ENCODE data around the gene PBX4. TPM values are rescaled to one million over a fixed set of nuclear protein-coding genes. Genes with fewer than 3 reads are reported as not detected.

The PBX4 gene
- total and polyA plus RNA-seq, 2 donors (not counting 1 experiment from before 2014, with no cell fraction given): 11.7 TPM

DNA sequence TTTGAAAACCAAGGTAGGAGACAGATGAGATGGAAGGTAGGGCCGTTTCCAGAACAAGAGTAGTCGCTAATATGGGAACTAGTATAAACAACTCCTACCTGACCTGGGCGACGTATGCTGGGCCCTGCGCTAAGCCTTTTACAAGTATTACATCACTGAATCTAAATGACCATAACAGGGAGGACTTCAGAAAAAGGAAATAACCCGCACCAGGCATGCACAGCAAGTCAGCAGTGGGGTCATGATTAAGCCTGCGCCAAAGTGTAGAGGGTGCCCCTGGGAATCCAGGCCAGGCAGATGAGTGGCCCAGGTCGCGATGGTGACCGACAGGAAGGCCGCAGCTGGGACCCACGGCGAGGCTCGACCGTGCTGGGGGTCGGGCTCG is 44.4 kb upstream of the PBX4 start:
- CTCF ChIA-PET: interaction anchor here (1.6 to 3.2 kb wide), 4 partner anchors 11 to 131 kb away, joined by 4 to 12 read pairs (median 8); partner anchors contain the start of gene GMIP
- ATAC-seq (ENCODE audit: low read depth): no peak
- peak overlapping the region; percentile 75 to 88 (median 77) for H3K4me3 ChIP-seq (ENCODE audit: control extremely low read depth in 1 of 5, extremely low read depth in 1 of 5, insufficient read depth in 1 of 5, low read depth in 2 of 5, low read length in 4 of 5)

DNA sequence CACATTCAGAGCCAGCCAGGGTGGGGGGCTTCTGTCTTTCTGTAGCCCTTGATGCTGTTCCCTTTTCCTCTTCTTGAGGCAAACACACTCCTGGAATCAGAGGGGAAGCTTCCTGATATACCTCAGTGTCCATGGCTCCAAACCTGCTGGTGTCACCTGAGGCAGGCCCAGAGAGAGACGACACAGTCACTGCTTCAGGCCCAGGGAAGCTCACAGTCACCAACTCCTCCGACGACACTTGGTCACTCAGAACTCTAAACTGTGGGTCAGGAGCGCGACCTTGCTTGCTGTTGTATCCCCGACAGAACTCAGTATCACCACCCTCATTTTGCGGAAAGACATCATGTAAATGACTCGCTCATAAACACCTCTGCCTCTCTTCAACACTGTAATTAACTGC is 43.9 kb upstream of the PBX4 start:
- Histone ChIP-seq H3K4me2 (replicated peaks; ENCODE audit: low read depth, low read length, poor library complexity, severe bottlenecking) (peak overlapping the region; percentile 86), H3K27ac (ENCODE audit: low read length in 2 of 2) (peak overlapping the region; percentile 77), H3K4me3 (ENCODE audit: control extremely low read depth in 1 of 5, extremely low read depth in 1 of 5, insufficient read depth in 1 of 5, low read depth in 2 of 5, low read length in 4 of 5) (peak overlapping the region; percentile 75 to 88 (median 77)), H3K9ac (ENCODE audit: low read length) (peak overlapping the region; percentile 74), H4K20me1 (ENCODE audit: control insufficient read depth, insufficient read depth, low read length, poor library complexity, severe bottlenecking) (no peaks in the 10 kb centered on the region), H3K79me2 (ENCODE audit: control insufficient read depth, insufficient read depth, low read length) (peaks cover 56% of the 10 kb centered on the region), H3K9me3 (ENCODE audit: control extremely low read depth in 1 of 3, control insufficient read depth in 2 of 3, insufficient read depth in 1 of 3, low read length in 2 of 3) (peaks cover 0 to 10% (median 0%) of the 10 kb centered on the region in 3 donors), H3K4me1 (ENCODE audit: control insufficient read depth in 2 of 2, insufficient read depth in 2 of 2, low read length in 2 of 2) (peaks cover 32 to 50% of the 10 kb centered on the region in 2 donors), H3K36me3 (replicated peaks in 1 of 2; ENCODE audit: control extremely low read depth in 1 of 2, control insufficient read depth in 1 of 2, extremely low read depth in 1 of 2, insufficient read depth in 2 of 2, low read length in 1 of 2) (peaks cover 0 to 29% of the 10 kb centered on the region in 2 experiments), H2AFZ (ENCODE audit: insufficient read depth, low read depth, low read length, poor library complexity, severe bottlenecking) (no peak overlapping the region), H3K27me3 (replicated peaks in 1 of 4; ENCODE audit: control extremely low read depth in 1 of 4, control insufficient read depth in 3 of 4, insufficient read depth in 4 of 4, low read length in 3 of 4) (no peaks in the 10 kb centered on the region)
- H3K27ac Mint-ChIP-seq: peak overlapping the region; percentile 97
- peaks cover 31% of the 10 kb centered on the region for H3K4me1 Mint-ChIP-seq
- TF ChIP-seq EZH2 (IDR thresholded peaks at IDR 0.05; ENCODE audit: borderline replicate concordance, insufficient read depth, low read depth, low read length, poor library complexity, severe bottlenecking): no peak
- TF ChIP-seq, protein P1, sequence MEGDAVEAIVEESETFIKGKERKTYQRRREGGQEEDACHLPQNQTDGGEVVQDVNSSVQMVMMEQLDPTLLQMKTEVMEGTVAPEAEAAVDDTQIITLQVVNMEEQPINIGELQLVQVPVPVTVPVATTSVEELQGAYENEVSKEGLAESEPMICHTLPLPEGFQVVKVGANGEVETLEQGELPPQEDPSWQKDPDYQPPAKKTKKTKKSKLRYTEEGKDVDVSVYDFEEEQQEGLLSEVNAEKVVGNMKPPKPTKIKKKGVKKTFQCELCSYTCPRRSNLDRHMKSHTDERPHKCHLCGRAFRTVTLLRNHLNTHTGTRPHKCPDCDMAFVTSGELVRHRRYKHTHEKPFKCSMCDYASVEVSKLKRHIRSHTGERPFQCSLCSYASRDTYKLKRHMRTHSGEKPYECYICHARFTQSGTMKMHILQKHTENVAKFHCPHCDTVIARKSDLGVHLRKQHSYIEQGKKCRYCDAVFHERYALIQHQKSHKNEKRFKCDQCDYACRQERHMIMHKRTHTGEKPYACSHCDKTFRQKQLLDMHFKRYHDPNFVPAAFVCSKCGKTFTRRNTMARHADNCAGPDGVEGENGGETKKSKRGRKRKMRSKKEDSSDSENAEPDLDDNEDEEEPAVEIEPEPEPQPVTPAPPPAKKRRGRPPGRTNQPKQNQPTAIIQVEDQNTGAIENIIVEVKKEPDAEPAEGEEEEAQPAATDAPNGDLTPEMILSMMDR (IDR thresholded peaks at IDR 0.05): no peak
- no peaks in the 10 kb centered on the region for H3K9me3 Mint-ChIP-seq (ENCODE audit: insufficient read depth)
- ATAC-seq (ENCODE audit: low read depth) (no peak), DNase-seq (no peak)
- CTCF ChIA-PET: interaction anchor here (0.9 to 3.2 kb wide), 5 partner anchors 11 to 130 kb away, joined by 3 to 12 read pairs (median 5); partner anchors contain the start of gene GMIP
- intact Hi-C loops (cut with micrococcal nuclease): loop anchor here (2.0 kb wide), 1 partner anchor 204 kb away; no protein-coding TSS in a partner anchor
- POLR2A ChIA-PET: interaction anchor here (0.5 to 2.9 kb wide), 5 partner anchors 8 to 204 kb away, joined by 3 to 22 read pairs (median 4); partner anchors contain the start of genes GMIP, ZNF253 and ZNF506
- 83% methylated on average over 8 of the region's 8 CpGs for WGBS (ENCODE audit: insufficient coverage)
- H3K4me3 Mint-ChIP-seq: peak overlapping the region; percentile 93
- H3K27me3 Mint-ChIP-seq: no peaks in the 10 kb centered on the region

More for the DNA sequence above, 44.4 kb upstream of the PBX4 start:
- no peak for TF ChIP-seq EZH2 (IDR thresholded peaks at IDR 0.05; ENCODE audit: borderline replicate concordance, insufficient read depth, low read depth, low read length, poor library complexity, severe bottlenecking)
- TF ChIP-seq, protein P1 (IDR thresholded peaks at IDR 0.05): no peak
- H3K27ac Mint-ChIP-seq: peak overlapping the region; percentile 97
- H3K4me1 ChIP-seq (ENCODE audit: control insufficient read depth in 2 of 2, insufficient read depth in 2 of 2, low read length in 2 of 2): peaks cover 38 to 55% of the 10 kb centered on the region in 2 donors
- no peak for DNase-seq
- H3K27ac ChIP-seq (ENCODE audit: low read length in 2 of 2): peak overlapping the region; percentile 77
- no peaks in the 10 kb centered on the region for H3K27me3 ChIP-seq (replicated peaks in 1 of 4; ENCODE audit: control extremely low read depth in 1 of 4, control insufficient read depth in 3 of 4, insufficient read depth in 4 of 4, low read length in 3 of 4)
- peak overlapping the region; percentile 93 for H3K4me3 Mint-ChIP-seq
- H3K36me3 ChIP-seq (replicated peaks in 1 of 2; ENCODE audit: control extremely low read depth in 1 of 2, control insufficient read depth in 1 of 2, extremely low read depth in 1 of 2, insufficient read depth in 2 of 2, low read length in 1 of 2): peaks cover 0 to 24% of the 10 kb centered on the region in 2 experiments
- peak overlapping the region; percentile 74 for H3K9ac ChIP-seq (ENCODE audit: low read length)
- H3K9me3 ChIP-seq (ENCODE audit: control extremely low read depth in 1 of 3, control insufficient read depth in 2 of 3, insufficient read depth in 1 of 3, low read length in 2 of 3): peaks cover 0 to 10% (median 0%) of the 10 kb centered on the region in 3 donors
- H4K20me1 ChIP-seq (ENCODE audit: control insufficient read depth, insufficient read depth, low read length, poor library complexity, severe bottlenecking): no peaks in the 10 kb centered on the region
- H3K4me2 ChIP-seq (replicated peaks; ENCODE audit: low read depth, low read length, poor library complexity, severe bottlenecking): peak overlapping the region; percentile 86
- POLR2A ChIA-PET: interaction anchor here (0.5 to 2.9 kb wide), 4 partner anchors 19 to 248 kb away, joined by 5 to 22 read pairs (median 6); partner anchors contain the start of genes GMIP, LPAR2 and ZNF253
- H2AFZ ChIP-seq (ENCODE audit: insufficient read depth, low read depth, low read length, poor library complexity, severe bottlenecking): peak overlapping the region; percentile 73
- WGBS (ENCODE audit: insufficient coverage): 10% methylated on average over 14 of the region's 17 CpGs
- intact Hi-C loops (cut with micrococcal nuclease): loop anchor here (1.0 to 2.0 kb wide), 6 partner anchors 20 to 258 kb away; partner anchors contain the start of genes GATAD2A, GMIP, NDUFA13 and ZNF14
- peaks cover 35% of the 10 kb centered on the region for H3K4me1 Mint-ChIP-seq
- H3K9me3 Mint-ChIP-seq (ENCODE audit: insufficient read depth): no peaks in the 10 kb centered on the region
- H3K27me3 Mint-ChIP-seq: no peaks in the 10 kb centered on the region
- H3K79me2 ChIP-seq (ENCODE audit: control insufficient read depth, insufficient read depth, low read length): peaks cover 51% of the 10 kb centered on the region
